Testis (tissue), 3 donors: Measurements from ENCODE around the gene PRPS1. TPM values are rescaled to one million over a fixed set of nuclear protein-coding genes. Genes with fewer than 3 reads are reported as not detected.

Source experiments
- DNase-seq: peaks from one replicate; pipeline ENCODE4 v3.0.0-alpha.2; 2019
- H3K27ac ChIP-seq, 2 donors: fragments of 200-600 bp; sonication (generic); one replicate each; pipeline ENCODE4 v1.5.1; 2019
- H3K27me3 ChIP-seq: fragments of 200-600 bp; sonication (generic); one replicate; pipeline ENCODE4 v1.5.1; 2019
- H3K36me3 ChIP-seq: fragments of 200-600 bp; sonication (generic); one replicate; pipeline ENCODE4 v1.5.1; 2017; ENCODE audit warnings: low read depth; ENCODE audit errors: missing control alignments
- H3K4me1 ChIP-seq: fragments of 200-600 bp; sonication (generic); one replicate; pipeline ENCODE4 v1.5.1; 2019
- H3K4me3 ChIP-seq, 2 donors: fragments of 200-600 bp; sonication (generic); one replicate each; pipeline ENCODE4 v1.5.1; 2017 to 2019
- H3K9me3 ChIP-seq: fragments of 200-600 bp; sonication (generic); one replicate; pipeline ENCODE4 v1.5.1; 2017
- POLR2A ChIP-seq: fragments of 450-650 bp; IDR thresholded peaks from one replicate; pipeline ENCODE4 v1.6.1; 2017; ENCODE audit warnings: antibody characterized with exemption, mild to moderate bottlenecking, moderate library complexity
- WGBS, 2 donors: methylation state at CpG; one replicate each; pipeline ENCODE4 v1.1.5; 2018; 5-methylcytosine and 5-hydroxymethylcytosine counted together
- intact Hi-C: fragments of 100-400 bp; cut with DNase I; formaldehyde crosslinking; loops from one replicate; pipeline ENCODE4 v1.15.1; 2023; ENCODE audit warnings: low total_unique reads
- polyA plus RNA-seq: library from polyadenylated mRNA; stranded (reverse); fragments of 350-450 nt; fragmentation: Illumina TruSeq; extraction: RNeasy Lipid Tissue Mini Kit (QIAGEN cat#74804); gene quantifications from one replicate; pipeline ENCODE4 v1.2.3, GENCODE V29; 2014; ENCODE audit warnings: low read depth, low replicate concordance; ENCODE audit not compliant: insufficient read depth
- total RNA-seq, 2 donors: library from RNA; depleted of rRNA; stranded (reverse); fragments of >200 nt; gene quantifications; one replicate each; pipeline ENCODE4 v1.2.3, GENCODE V29; 2016
- TF ChIP-seq, protein P1 (sequence below), 3 experiments: fragments of 450-650 bp in 2 of 3; fragments of 200-600 bp in 1 of 3; sonication (generic) in 1 of 3; IDR thresholded peaks; one replicate each; pipeline ENCODE4 v1.5.1; 2016 to 2019; ENCODE audit warnings: antibody characterized with exemption in 3 of 3, mild to moderate bottlenecking in 2 of 3, moderate library complexity in 1 of 3

The PRPS1 gene
- total and polyA plus RNA-seq, 3 donors from 2014 or later: 32.7 to 39.3 (median 38.7) TPM

DNA sequence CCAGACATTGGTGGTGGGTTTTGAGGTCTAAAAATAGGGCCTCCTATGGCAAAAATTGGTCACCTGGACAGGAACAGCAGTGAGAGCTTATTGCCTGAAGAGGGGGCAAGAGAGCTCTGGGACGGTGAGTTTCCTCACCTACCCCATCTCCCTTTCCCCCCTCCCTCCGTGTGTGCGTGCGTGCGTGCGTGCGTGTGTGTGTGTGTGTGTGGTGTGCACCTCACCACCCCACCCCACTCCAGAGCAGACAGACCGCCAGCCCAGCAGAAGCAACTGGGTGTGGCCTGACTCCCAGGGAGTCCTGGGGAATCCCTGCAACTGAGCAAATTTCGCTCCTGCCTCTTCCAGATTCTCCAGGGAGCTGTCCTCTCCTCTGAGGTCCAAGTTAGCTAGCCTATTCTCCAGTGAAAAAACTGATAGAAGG lies 44.7 kb downstream of the PRPS1 start:
- 8 to 60% methylated on average over 1 to 8 of the region's 9 CpGs for WGBS, 2 donors
- Histone ChIP-seq H3K36me3 (no peaks in the 10 kb centered on the region), H3K9me3 (no peaks in the 10 kb centered on the region), H3K4me1 (no peaks in the 10 kb centered on the region), H3K4me3 (no peak overlapping the region), H3K27ac (peak overlapping the region in 1 of 2 donors; percentile 88), H3K27me3 (no peaks in the 10 kb centered on the region)
- intact Hi-C loops: loop anchor here (10.0 kb wide), 2 partner anchors 72 to 102 kb away; partner anchors contain the start of genes NCBP2L and TSC22D3
- TF ChIP-seq, protein P1, sequence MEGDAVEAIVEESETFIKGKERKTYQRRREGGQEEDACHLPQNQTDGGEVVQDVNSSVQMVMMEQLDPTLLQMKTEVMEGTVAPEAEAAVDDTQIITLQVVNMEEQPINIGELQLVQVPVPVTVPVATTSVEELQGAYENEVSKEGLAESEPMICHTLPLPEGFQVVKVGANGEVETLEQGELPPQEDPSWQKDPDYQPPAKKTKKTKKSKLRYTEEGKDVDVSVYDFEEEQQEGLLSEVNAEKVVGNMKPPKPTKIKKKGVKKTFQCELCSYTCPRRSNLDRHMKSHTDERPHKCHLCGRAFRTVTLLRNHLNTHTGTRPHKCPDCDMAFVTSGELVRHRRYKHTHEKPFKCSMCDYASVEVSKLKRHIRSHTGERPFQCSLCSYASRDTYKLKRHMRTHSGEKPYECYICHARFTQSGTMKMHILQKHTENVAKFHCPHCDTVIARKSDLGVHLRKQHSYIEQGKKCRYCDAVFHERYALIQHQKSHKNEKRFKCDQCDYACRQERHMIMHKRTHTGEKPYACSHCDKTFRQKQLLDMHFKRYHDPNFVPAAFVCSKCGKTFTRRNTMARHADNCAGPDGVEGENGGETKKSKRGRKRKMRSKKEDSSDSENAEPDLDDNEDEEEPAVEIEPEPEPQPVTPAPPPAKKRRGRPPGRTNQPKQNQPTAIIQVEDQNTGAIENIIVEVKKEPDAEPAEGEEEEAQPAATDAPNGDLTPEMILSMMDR (IDR thresholded peaks at IDR 0.05): peak; percentile 32 to 63 (median 45)
- no peak for TF ChIP-seq POLR2A
- peak; percentile 60 for DNase-seq

DNA sequence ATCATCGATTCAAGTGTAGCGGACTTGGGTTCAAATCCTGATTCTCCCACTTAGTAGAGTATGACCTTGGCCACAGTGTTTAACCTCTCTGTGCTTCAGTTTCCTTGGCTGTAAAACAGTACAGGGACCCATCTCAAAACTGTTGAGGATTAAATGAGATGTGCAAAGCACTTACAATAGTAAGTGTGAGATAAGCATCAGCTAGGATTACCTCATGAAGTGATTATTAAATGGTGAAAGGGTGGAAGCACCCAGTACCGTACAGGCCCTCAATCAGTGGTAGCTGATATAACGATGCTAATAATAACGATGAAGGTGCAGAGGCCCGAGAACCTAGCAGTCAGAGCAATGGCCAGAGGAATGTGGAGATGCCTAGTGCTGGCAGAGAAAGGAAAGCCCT lies 45.1 kb downstream of the PRPS1 start:
- no peak for TF ChIP-seq POLR2A
- TF ChIP-seq, protein P1 (IDR thresholded peaks at IDR 0.05): no peak
- DNase-seq: no peak
- intact Hi-C loops: loop anchor here (10.0 kb wide), 2 partner anchors 71 to 101 kb away; partner anchors contain the start of genes NCBP2L and TSC22D3
- 58 to 64% methylated on average over 6 of the region's 6 CpGs for WGBS, 2 donors
- H3K9me3 ChIP-seq: no peaks in the 10 kb centered on the region
- peak overlapping the region in 1 of 2 donors; percentile 88 for H3K27ac ChIP-seq
- no peaks in the 10 kb centered on the region for H3K27me3 ChIP-seq
- no peaks in the 10 kb centered on the region for H3K4me1 ChIP-seq
- H3K36me3 ChIP-seq: no peaks in the 10 kb centered on the region
- no peak overlapping the region for H3K4me3 ChIP-seq

DNA sequence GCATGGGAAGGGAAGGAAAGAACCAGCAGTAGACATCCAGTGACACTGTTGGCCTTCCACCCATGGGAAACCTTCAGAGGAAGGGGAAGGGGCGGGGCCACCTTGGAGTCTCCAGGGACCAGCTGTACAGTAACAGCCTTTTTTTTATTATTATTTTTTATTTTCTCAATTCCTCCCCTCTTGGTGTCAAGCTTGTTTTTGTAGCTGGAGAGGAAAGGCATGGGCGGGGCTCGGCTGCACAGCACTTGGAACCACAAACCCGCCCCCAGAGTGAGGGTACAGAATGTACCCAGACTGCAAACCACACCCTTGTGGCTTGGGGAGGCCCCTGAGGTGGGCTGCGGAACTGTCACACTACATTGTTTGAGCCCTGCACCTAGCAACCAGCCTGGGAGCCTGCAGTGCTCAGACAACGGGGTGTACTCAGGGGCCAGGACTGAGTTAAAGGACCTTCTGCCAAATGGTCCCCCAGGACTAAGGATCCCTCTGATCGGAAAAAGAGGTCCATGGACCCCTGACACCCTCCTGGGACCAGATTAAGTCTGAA lies 45.7 kb downstream of the PRPS1 start:
- 32 to 36% methylated on average over 2 to 7 of the region's 7 CpGs for WGBS, 2 donors
- DNase-seq: peak; percentile 79
- H3K9me3 ChIP-seq: no peaks in the 10 kb centered on the region
- intact Hi-C loops: loop anchor here (10.0 kb wide), 2 partner anchors 71 to 101 kb away; partner anchors contain the start of genes NCBP2L and TSC22D3
- H3K27ac ChIP-seq: peak overlapping the region; percentile 80 to 88
- TF ChIP-seq, protein P1 (IDR thresholded peaks at IDR 0.05): no peak
- no peak for TF ChIP-seq POLR2A
- H3K4me3 ChIP-seq: no peak overlapping the region
- H3K4me1 ChIP-seq: peaks cover 4% of the 10 kb centered on the region
- H3K36me3 ChIP-seq: no peaks in the 10 kb centered on the region
- H3K27me3 ChIP-seq: no peaks in the 10 kb centered on the region

DNA sequence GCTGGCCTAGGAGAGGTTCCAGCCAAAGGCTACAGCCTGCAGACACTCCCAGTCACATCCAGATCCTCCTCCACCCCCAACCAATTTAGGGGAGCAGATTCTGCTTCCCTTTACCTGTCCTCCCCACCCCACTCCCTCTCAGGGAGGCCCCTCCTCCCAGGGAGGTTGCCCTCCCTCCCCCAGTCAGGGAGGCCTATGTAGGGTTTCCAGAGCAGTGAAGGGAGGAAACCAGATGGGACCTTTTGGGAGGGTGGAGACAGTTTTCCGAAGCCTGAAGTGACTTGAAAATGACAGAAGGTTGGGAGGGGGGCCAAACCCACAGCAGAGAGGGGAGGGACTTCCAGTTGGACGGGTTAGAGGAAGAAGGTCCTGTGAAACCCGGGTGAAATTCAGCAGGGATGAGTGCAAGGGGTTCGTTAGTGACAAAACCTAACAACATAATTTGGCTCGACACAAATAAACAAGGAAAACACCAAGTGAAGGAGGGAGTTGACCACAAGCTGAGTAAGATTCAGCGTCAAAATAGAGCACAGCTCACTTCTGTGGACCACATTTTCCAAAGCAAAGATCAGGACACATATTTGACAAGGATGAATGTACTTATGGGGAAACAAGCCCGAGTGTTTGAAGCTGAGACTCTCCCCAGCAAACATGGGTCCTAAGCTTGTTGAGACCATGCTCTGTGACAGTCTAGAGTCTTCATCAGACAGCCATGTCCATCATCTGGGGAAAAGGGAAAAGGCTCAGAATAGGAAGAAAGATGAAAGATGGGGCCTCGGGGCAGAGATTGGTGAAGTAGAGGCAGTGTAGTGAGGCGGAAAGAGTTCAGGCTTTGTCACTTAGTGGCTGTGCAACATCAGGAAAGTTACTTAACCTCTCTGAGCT lies 46.4 kb downstream of the PRPS1 start:
- intact Hi-C loops: loop anchor here (5.0 to 10.0 kb wide), 3 partner anchors 43 to 100 kb away; partner anchors contain the start of genes NCBP2L and TSC22D3
- H3K4me3 ChIP-seq: no peak overlapping the region
- H3K27me3 ChIP-seq: no peaks in the 10 kb centered on the region
- DNase-seq: peak; percentile 59
- WGBS, 2 donors: 44 to 58% methylated on average over 8 to 9 of the region's 9 CpGs
- TF ChIP-seq, protein P1 (IDR thresholded peaks at IDR 0.05): no peak
- no peak for TF ChIP-seq POLR2A
- H3K27ac ChIP-seq: peak overlapping the region; percentile 80 to 88
- H3K9me3 ChIP-seq: no peaks in the 10 kb centered on the region
- no peaks in the 10 kb centered on the region for H3K36me3 ChIP-seq
- peaks cover 4% of the 10 kb centered on the region for H3K4me1 ChIP-seq
